Endothelial cell (in vitro differentiated cells): Measurements from ENCODE around the gene WDFY4. TPM values are rescaled to one million over a fixed set of nuclear protein-coding genes. Genes with fewer than 3 reads are reported as not detected.

ENCODE experiments used
- DNase-seq: peaks from one replicate; pipeline ENCODE4 v3.0.0; 2021; ENCODE audit warnings: low spot score
- H3K27ac Mint-ChIP-seq: one replicate; pipeline ENCODE4 v1.8.0; 2021; ENCODE audit warnings: mixed read lengths, inconsistent platforms; ENCODE audit not compliant: unreplicated experiment
- H3K27me3 Mint-ChIP-seq: one replicate; pipeline ENCODE4 v1.8.0; 2021; ENCODE audit warnings: mild to moderate bottlenecking, moderate library complexity, mixed read lengths, inconsistent platforms; ENCODE audit not compliant: unreplicated experiment
- H3K36me3 Mint-ChIP-seq: one replicate; pipeline ENCODE4 v1.8.0; 2021; ENCODE audit warnings: mild to moderate bottlenecking, low read depth, mixed read lengths, inconsistent platforms; ENCODE audit not compliant: unreplicated experiment
- H3K4me1 Mint-ChIP-seq: one replicate; pipeline ENCODE4 v1.8.0; 2021; ENCODE audit warnings: mild to moderate bottlenecking, mixed read lengths, inconsistent platforms; ENCODE audit not compliant: unreplicated experiment
- H3K4me3 Mint-ChIP-seq: one replicate; pipeline ENCODE4 v1.8.0; 2021; ENCODE audit warnings: mild to moderate bottlenecking, mixed read lengths, inconsistent platforms; ENCODE audit not compliant: unreplicated experiment
- H3K9me3 Mint-ChIP-seq: one replicate; pipeline ENCODE4 v1.8.0; 2021; ENCODE audit warnings: mixed read lengths, inconsistent platforms; ENCODE audit not compliant: unreplicated experiment
- CTCF ChIP-seq: fragments of 200-600 bp; sonication (generic); IDR thresholded peaks from one replicate; pipeline ENCODE4 v1.5.0; 2021; ENCODE audit warnings: antibody characterized with exemption; ENCODE audit not compliant: unreplicated experiment
- microRNA-seq: library from miRNA; unstranded; fragments of <30 nt; microRNA quantifications from one replicate; pipeline ENCODE4, GENCODE V29; 2020; ENCODE audit not compliant: unreplicated experiment
- total RNA-seq: library from RNA; stranded (reverse); fragmentation: NEBNext Ultra II Directional; extraction: Animal tissue kit (Norgen Biotek cat#: 25700); gene quantifications from one replicate; pipeline ENCODE4 v1.2.1, GENCODE V29; 2021; ENCODE audit not compliant: unreplicated experiment

Gene WDFY4
- total RNA-seq, 1 donor from 2014 or later: 0.54 TPM

- no peak overlapping the region for H3K27ac Mint-ChIP-seq
- no peaks in the 10 kb centered on the region for H3K36me3 Mint-ChIP-seq
- DNase-seq: no peak
- H3K4me1 Mint-ChIP-seq: no peaks in the 10 kb centered on the region
- no peak for TF ChIP-seq CTCF
- H3K27me3 Mint-ChIP-seq: no peaks in the 10 kb centered on the region
- H3K9me3 Mint-ChIP-seq: no peaks in the 10 kb centered on the region
- H3K4me3 Mint-ChIP-seq: no peak overlapping the region
Observed at GRCh38 chr10:49029666-49030065, 345.0 kb downstream of the WDFY4 start.

Small RNAs within 50 kb of the gene (microRNA-seq; reads per million reads assigned to microRNA genes)
- gene MIR4294: not detected

Other genes with a start within 250 kb of the WDFY4 start
- 1.9 TPM for gene ARHGAP22, start 79.8 kb upstream of the WDFY4 start, total RNA-seq